ENCODE data around the gene ACOX1.

The ACOX1 gene

DNA sequence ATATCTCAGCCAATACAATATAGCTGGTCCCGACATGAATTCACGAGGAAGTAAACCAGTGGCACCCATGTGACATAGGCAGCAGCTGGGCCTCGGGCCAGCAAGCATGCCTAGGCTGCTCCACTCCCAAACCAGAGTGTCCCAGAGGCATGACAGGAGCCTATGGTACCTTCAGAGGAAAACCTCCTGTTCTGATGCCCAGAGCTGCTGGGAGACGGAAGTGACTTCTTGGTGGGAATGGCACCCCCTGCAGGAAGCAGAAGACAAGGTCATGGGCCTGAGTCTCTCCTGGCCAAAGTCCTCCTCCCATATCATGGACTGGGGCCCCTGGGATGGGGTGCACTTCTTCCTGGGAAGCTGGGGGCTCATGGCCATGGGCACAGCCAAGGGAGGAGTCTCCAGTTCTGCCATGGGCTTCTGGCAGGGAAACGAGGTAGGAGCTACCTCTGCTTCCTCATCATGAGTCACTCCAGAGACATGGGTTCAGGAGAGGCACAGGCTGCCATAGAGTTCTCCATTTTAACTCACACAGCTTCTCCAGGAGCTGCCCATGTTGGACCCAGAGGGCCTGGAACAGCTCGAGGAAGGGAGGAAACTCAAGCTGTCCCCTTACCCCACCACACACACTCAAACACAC lies 51.6 kb downstream of the ACOX1 start:
- no peak for DNase-seq

DNA sequence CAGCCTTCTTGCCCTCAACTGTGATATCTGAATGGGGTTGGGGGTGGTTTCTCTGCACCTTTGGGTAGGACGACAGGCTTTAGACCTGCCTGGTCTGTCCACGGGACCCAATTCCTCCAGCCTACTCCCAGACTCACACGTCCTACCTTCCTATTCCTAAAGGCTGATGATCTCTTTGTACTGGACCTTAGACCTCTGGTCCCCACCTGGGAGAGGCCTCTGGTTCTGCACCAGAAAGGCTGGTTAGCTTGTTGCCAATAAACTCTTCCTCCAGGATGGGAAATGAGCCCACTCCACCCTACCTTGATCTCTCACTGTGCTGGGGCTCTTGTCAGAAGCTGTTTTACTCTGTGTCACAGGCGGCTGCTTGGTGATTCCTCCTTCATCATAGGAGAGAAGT lies 52.5 kb downstream of the ACOX1 start:
- DNase-seq = no peak

DNA sequence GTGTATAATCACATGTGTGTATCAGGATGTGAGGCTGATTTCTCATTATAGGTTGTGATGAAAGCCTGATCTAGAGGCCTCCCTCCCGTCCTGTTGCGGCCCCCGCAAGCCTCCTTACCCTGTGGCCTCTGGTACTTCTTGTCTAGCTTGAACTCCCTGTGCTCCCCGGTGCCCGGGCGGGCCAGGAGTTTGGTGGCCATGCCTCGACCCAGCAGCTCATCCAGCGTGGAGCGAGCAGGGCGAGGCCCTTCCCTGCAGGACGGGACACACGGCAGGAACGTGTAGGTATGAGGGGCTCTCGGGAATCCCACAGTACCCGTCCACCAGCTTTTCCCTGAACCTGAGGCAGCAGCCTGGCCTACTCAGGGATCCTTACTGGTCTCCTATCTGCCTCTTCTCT lies 53.1 kb downstream of the ACOX1 start:
- no peak for DNase-seq

- no peak for DNase-seq
Observed at GRCh38 chr17:75925103-75925502, 53.9 kb downstream of the ACOX1 start.

DNA sequence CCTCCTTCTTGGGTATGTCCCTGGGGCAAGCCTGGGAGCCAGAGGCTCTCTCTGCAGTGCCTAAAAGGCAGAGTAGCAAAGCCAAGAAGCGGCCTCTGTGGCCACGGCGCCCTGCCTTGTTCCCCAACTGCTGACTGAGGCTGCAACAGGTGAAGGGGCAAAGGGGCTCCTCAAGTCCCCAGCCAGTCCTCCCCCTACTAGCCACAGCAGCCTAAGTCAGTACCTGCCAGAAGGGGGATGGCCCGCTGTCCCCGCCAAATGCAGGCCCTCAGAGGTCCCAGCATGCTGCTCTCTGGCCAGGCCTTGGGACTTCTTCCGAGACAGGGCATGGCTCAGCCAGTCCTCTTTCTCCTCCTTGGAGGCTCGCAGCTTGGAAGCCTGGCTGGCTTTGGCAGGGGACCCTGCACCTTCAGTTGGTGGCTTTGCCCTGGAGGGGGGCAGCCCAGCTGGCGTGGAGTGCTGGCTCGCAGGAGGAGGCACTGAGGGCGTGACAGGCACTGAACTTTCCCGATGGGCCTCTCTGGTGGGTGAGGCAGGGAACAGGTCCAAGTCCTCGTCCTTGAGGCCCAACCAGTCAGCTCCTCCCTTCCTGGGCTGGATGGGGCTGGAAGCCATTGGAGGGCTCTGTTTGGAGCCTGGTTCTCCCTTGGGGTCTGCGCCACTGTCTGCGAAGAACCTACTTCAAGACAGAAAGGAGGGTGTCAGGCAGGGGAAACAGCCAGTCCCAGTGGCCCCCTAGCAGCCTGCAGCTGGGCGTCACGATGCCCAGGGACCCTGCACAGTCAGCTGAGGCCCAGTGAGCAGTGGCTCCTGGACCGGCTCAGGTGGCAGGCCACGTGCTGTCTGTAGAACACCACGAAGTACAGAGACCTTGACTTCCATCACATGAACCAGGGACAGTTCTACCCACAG lies 55.7 kb downstream of the ACOX1 start:
- DNase-seq = no peak

- no peak for DNase-seq
Observed at GRCh38 chr17:75922173-75922961, 56.6 kb downstream of the ACOX1 start.

DNA sequence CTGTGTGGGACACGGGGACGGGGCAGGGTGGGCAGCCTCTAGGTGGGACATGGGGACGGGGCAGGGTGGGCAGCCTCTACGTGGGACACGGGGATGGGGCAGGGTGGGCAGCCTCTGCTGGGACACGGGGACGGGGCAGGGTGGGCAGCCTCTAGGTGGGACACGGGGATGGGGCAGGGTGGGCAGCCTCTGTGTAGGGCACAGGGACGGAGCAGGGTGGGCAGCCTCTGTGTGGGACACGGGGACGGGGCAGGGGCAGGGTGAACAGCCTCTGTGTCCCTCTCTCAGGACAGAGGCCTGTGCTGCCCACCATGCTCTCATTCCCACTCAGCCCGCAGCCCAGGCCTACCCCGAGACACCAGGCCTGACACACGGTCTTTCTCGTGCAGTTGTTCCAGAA lies 57.4 kb downstream of the ACOX1 start:
- no peak for DNase-seq

GRCh38 chr17:75920045-75920560 lies 58.9 kb downstream of the ACOX1 start:
- no peak for DNase-seq

DNA sequence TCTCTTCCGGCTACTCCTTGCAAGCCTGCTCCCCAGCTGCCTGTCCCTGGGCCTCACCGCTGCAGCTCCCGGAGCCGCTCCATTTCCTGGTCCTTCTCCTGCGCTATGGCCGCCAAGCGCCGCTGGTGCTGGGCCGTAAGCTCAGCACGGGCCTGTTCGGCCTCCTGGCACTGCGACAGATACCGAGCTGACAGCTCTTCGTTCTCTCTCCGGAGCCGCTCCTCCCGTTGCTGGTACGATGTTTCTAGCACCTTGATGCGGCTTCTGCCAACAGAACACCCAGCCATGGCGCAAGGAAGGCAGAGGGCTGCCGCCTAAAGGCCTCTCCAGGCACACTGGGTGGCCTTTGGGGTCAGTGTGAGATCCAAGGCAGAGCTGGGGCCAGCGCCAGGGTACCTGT lies 59.4 kb downstream of the ACOX1 start:
- no peak for DNase-seq

GRCh38 chr17:75917917-75918445 lies 61.0 kb downstream of the ACOX1 start:
- DNase-seq = no peak

DNA sequence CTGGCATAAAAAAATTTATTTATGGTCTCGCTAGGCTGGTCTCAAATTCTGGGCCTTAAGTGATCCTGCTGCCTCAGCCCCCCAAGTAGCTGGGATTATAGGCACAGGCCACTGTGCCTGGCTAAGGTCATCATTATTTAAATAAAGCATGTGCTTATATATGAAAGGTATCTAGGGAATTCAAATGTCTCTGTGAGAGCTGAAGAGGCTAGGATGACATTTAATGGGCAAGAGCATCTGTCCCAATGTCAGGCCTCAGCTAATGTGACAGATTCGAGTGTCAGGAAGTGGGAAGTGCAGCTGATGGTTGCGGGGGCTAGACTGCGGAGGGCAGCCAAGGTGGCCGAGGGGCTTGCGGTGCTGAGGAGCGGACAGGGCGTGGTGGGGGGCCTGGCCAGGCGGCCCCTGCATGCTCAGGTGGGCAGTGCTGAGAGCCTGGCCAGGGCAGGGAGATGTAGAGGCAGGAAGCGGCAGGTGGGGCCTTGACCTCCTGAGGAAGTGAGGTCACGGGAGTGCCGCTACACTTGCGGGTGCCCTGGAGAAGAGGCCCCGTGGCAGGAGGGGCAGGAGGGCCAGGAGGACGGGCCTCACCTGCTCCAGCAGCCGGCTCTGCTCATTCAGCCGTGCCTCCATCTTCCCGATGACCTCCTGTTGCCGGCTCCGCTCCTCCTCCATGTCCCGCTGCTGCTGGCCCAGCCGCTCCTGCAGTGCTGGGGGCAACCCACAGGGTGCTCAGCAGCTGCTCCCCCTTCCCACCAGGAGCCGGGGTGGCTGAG lies 61.6 kb downstream of the ACOX1 start:
- no peak for DNase-seq

GRCh38 chr17:75915268-75915667 lies 63.7 kb downstream of the ACOX1 start:
- DNase-seq = no peak

- DNase-seq = no peak
Observed at GRCh38 chr17:75914643-75915267, 64.2 kb downstream of the ACOX1 start.

GRCh38 chr17:75913537-75914210 lies 65.3 kb downstream of the ACOX1 start:
- peak; percentile 53 for DNase-seq

DNA sequence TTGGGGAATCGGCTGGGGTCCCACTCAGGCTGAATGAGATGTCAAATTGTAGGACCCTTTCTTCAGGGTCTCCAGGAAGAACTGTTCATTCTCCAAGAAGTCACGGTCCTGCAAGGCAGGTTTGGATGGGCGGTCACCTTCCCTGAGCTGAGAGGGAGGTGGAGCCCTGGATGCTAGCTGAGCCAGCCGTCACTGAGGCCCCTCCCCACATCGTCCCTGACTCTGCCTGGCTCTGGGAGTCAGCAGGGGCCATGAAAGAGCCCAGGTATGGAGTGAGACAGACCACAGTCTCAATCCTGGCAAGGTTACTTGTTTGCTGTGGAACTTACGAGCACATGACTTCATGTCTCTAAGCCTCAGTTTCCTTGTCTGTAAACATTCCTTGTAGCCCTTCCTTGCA lies 68.3 kb downstream of the ACOX1 start:
- peak; percentile 74 for DNase-seq

GRCh38 chr17:75909812-75910274 lies 69.1 kb downstream of the ACOX1 start:
- DNase-seq = peak; percentile 76

GRCh38 chr17:75909051-75909811 lies 69.7 kb downstream of the ACOX1 start:
- peak; percentile 88 for DNase-seq

DNA sequence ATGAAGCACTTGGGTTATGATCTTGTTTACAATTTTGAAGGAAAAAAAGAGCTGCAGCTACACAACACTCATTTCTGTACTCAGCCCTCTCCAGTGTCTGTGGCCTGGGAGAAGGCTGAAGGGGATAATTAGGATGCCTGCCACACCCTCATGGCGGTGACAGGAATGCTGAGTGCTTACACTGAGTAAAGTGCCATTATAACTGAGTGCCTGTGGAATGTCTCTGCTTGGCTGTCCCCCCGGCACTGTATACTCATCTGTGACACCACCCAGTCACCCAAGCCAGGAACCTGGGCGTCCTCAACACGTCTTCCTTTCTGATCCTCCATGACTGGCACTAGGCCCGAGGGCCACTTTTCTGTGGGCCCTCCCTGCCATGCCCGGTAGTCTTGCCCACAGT lies 70.8 kb downstream of the ACOX1 start:
- peak; percentile 49 for DNase-seq

DNA sequence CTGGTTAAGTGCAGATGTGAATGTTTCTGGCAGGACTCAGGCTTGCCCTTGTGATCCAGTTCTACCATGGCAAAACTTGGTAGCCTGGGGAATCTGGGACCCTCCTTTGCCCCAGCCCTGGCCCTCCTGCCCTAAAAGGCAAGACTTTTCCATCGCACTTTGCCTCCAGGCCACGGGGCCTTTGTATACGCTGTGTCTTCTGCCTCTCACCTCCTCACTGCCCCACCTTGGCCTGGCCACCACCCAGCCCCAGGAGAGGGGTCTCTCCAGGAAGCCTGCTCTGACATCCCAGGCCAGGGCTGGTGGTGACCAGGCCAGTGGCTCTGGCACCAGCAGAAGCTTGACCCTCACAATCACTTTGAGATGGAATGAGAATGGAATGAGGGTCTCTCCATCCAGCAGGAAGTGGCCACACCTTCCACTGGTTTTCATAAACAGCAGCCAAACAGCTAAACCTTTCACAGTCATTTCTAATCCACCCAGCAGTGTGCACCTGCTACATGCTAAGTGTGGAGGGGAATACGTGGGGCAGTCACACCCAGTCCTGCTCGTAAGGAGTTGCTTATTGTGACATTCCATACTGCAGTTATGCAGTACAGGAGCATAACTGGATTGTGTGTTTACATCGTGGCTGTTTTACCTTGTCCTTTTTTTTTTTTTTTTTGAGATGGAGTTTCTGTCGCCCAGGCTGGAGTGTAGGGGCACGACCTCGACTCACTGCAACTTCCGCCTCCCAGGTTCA lies 72.7 kb downstream of the ACOX1 start:
- DNase-seq = no peak
